Measurements from ENCODE around the gene AP2B1. TPM values are rescaled to one million over a fixed set of nuclear protein-coding genes. Genes with fewer than 3 reads are reported as not detected.

The AP2B1 gene
- total RNA-seq, 1 experiment from 2014 or later: 195 TPM

DNA sequence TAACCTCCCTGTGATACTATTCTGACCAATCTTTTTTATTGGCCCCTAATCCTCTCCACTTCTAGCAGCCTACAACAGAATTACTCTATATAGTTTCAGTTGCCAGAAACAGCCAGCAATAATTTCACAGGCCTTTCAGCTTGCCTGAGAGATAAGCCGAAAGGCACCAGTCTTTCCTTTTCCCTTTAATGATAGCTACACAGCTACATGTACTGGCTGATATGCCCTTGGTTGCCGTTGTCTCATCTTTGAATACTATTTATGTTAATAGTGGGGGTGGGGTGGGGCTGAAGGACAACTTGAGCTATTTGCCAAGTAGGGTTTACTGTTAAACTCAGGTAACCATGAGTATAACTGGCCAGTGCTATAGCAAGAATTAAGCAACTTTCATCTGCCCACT, 108.5 kb downstream of the AP2B1 start:
- Mint-ChIP-seq H3K9me3 (no peaks in the 10 kb centered on the region), H3K36me3 (peaks cover 10% of the 10 kb centered on the region), H3K27me3 (ENCODE audit: low read depth) (no peaks in the 10 kb centered on the region), H3K4me3 (no peak overlapping the region), H3K4me1 (peaks cover 24% of the 10 kb centered on the region), H3K27ac (peak overlapping the region; percentile 63)
- CTCF ChIA-PET: interaction anchor here (0.9 to 1.2 kb wide), 4 partner anchors 52 to 99 kb away, joined by 3 to 6 read pairs (median 4); no protein-coding TSS in a partner anchor
- POLR2A ChIA-PET: interaction anchor here (1.5 kb wide), 1 partner anchor 9 kb away, joined by 4 read pairs; no protein-coding TSS in a partner anchor
- no peak for ATAC-seq
- no peak for DNase-seq (ENCODE audit: low spot score)
- TF ChIP-seq CDX4 (CRISPR knock-in tag; IDR thresholded peaks at IDR 0.05; ENCODE audit: borderline replicate concordance) (no peak), ATF1 (CRISPR knock-in tag; IDR thresholded peaks at IDR 0.05) (no peak), ATF3 (CRISPR knock-in tag; conservative IDR thresholded peaks at IDR 0.05) (no peak), CREM (CRISPR knock-in tag; IDR thresholded peaks at IDR 0.05) (no peak), RORB (CRISPR knock-in tag; IDR thresholded peaks at IDR 0.05) (no peak), ZNF671 (CRISPR knock-in tag; IDR thresholded peaks at IDR 0.05) (no peak), ZNF232 (CRISPR knock-in tag; IDR thresholded peaks at IDR 0.05) (no peak), MXD4 (CRISPR knock-in tag; IDR thresholded peaks at IDR 0.05; ENCODE audit: borderline replicate concordance) (no peak), ZNF512 (CRISPR knock-in tag; IDR thresholded peaks at IDR 0.05; ENCODE audit: borderline replicate concordance) (no peak), GABPB1 (CRISPR knock-in tag; IDR thresholded peaks at IDR 0.05) (no peak), E2F5 (CRISPR knock-in tag; IDR thresholded peaks at IDR 0.05) (no peak), ZNF416 (CRISPR knock-in tag; IDR thresholded peaks at IDR 0.05) (no peak), MYBL2 (CRISPR knock-in tag; IDR thresholded peaks at IDR 0.05) (no peak)
- TF ChIP-seq, protein P1, sequence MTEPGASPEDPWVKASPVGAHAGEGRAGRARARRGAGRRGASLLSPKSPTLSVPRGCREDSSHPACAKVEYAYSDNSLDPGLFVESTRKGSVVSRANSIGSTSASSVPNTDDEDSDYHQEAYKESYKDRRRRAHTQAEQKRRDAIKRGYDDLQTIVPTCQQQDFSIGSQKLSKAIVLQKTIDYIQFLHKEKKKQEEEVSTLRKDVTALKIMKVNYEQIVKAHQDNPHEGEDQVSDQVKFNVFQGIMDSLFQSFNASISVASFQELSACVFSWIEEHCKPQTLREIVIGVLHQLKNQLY (CRISPR knock-in tag; IDR thresholded peaks at IDR 0.05): no peak
- TF ChIP-seq, protein P2, sequence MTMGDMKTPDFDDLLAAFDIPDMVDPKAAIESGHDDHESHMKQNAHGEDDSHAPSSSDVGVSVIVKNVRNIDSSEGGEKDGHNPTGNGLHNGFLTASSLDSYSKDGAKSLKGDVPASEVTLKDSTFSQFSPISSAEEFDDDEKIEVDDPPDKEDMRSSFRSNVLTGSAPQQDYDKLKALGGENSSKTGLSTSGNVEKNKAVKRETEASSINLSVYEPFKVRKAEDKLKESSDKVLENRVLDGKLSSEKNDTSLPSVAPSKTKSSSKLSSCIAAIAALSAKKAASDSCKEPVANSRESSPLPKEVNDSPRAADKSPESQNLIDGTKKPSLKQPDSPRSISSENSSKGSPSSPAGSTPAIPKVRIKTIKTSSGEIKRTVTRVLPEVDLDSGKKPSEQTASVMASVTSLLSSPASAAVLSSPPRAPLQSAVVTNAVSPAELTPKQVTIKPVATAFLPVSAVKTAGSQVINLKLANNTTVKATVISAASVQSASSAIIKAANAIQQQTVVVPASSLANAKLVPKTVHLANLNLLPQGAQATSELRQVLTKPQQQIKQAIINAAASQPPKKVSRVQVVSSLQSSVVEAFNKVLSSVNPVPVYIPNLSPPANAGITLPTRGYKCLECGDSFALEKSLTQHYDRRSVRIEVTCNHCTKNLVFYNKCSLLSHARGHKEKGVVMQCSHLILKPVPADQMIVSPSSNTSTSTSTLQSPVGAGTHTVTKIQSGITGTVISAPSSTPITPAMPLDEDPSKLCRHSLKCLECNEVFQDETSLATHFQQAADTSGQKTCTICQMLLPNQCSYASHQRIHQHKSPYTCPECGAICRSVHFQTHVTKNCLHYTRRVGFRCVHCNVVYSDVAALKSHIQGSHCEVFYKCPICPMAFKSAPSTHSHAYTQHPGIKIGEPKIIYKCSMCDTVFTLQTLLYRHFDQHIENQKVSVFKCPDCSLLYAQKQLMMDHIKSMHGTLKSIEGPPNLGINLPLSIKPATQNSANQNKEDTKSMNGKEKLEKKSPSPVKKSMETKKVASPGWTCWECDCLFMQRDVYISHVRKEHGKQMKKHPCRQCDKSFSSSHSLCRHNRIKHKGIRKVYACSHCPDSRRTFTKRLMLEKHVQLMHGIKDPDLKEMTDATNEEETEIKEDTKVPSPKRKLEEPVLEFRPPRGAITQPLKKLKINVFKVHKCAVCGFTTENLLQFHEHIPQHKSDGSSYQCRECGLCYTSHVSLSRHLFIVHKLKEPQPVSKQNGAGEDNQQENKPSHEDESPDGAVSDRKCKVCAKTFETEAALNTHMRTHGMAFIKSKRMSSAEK (CRISPR knock-in tag; IDR thresholded peaks at IDR 0.05; ENCODE audit: borderline replicate concordance): no peak
- TF ChIP-seq, protein P3, sequence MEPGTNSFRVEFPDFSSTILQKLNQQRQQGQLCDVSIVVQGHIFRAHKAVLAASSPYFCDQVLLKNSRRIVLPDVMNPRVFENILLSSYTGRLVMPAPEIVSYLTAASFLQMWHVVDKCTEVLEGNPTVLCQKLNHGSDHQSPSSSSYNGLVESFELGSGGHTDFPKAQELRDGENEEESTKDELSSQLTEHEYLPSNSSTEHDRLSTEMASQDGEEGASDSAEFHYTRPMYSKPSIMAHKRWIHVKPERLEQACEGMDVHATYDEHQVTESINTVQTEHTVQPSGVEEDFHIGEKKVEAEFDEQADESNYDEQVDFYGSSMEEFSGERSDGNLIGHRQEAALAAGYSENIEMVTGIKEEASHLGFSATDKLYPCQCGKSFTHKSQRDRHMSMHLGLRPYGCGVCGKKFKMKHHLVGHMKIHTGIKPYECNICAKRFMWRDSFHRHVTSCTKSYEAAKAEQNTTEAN (CRISPR knock-in tag; IDR thresholded peaks at IDR 0.05): no peak
